GM18505 (cell line): ENCODE measurements around the gene TIMM23B.
"Not testable (repeated sequence)": the region's sequence is repeated elsewhere in the genome, so short reads cannot be mapped to it uniquely, and the experiment has no call there.

Experiments used
- ATAC-seq: cut with Tn5 transposase; IDR thresholded peaks from one replicate; pipeline ENCODE4 v1.9.1; 2021; ENCODE audit not compliant: unreplicated experiment
- POLR2A ChIP-seq: IDR thresholded peaks from 4 replicates; pipeline ENCODE4 v1.6.1; 2011; ENCODE audit warnings: borderline replicate concordance; ENCODE audit not compliant: insufficient read depth, insufficient read length; ENCODE audit errors: extremely low read depth

TIMM23B gene, protein sequence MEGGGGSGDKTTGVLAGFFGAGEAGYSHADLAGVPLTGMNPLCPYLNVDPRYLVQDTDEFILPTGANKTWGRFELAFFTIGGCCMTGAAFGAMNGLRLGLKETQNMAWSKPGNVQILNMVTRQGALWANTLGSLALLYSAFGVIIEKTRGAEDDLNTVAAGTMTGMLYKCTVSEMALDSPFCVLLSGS

DNA sequence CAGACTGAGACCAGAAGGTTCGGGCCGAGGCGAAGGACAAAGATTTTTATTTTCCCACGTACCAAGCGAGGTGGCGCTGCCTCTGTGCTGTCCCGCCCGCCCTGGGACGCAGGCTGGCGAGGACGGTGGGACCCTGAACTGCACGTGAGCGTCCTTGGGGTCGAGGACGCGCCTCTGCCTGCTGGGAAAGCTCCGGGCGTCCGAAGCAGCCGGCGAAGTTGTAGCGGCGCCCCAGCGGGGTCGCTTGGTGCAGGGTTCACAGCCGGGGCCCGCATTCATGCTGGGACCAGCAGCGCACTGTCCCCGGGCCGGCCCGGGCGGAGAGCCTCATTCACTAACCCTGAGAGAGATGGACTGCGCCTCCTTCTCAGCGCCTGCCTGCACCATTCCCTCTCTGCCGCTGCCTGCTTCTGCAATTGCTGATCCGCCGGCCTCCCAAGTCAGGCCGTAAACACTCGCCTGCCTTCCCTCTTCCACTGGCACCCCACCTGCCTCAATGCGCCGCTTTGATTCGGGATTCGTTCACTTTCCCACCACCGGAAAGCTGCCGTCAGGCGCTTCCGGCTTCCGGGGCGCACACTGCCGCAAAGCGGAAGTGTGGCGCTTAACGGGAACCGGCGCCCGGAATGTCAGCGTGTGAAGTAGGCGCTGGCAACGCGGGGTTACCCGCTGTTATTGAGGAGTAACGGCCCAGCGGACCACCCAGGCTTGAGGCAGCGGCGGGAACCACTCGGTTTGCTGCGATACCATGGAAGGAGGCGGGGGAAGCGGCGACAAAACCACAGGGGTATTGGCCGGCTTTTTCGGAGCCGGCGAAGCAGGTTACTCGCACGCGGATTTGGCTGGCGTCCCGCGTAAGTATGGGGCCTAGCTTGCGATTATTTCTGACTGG, at the start of gene TIMM23B, which contains the start of gene PARG:
TIMM23B (plus strand) TSS at position 607 of the 892 bp plus-strand sequence; CDS start at position 749, 142 bp downstream.
PARG (minus strand) TSS at position 581 of the 892 bp plus-strand sequence; CDS start at position 279, 302 bp downstream.
- peak; percentile 76 for ATAC-seq
- peak; percentile 66 for TF ChIP-seq POLR2A

DNA sequence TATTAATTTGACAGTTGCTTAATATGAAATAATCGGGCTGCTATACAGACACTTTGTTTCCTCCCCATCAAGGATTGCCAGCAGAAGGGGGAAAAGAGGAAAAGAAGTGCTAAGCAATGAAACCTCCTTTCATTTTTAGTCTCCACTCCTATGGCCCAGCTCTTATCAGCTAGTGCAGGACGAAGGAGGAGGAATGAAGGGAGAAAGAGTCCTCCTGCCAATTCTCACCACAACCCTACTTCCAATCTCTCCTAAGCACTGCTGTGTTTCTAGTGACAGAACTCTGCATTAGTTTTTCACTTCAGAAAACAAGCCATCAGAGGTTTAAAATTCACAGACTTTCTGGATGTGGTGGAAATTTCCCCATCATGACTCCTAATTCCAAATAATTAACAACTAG, 41.9 kb upstream of the TIMM23B start:
- not testable (repeated sequence) for ATAC-seq

DNA sequence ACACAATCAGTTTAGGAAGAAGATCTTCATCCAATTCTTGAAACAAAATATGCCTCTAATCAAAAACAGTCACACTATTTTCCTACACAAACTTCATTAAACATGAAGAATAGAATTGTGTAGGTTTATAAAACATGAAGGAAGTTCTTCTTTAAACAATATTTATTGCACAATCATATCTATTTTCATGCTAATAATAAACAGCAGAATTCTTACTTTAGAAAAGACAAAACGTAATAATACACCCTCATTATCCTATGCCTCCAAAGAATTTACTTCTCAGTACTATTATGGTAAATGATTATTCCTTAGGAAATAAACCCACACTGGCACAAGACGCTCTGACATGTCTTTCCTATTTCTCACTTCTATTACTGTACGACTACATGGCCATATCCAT, 41.4 kb upstream of the TIMM23B start:
- not testable (repeated sequence) for ATAC-seq

DNA sequence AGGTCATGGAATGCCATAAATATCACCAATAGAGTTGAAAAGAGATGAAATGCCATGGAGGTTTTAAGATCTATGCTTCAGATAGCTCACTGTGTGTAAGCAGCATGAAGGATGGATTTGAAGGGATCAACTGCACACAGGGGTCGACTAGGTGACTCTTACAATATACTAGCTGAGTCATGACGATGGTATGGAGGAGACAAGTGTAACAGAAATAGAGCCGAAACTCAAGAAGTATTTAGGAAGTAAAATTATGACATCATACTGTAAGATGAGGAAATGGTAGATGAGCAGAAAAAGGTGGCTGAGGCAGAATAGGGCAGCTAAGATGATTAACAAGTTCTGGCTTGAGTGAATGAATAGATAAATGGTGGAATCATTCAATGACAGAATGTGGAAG, 38.0 kb upstream of the TIMM23B start:
- ATAC-seq, result not testable (repeated sequence)

DNA sequence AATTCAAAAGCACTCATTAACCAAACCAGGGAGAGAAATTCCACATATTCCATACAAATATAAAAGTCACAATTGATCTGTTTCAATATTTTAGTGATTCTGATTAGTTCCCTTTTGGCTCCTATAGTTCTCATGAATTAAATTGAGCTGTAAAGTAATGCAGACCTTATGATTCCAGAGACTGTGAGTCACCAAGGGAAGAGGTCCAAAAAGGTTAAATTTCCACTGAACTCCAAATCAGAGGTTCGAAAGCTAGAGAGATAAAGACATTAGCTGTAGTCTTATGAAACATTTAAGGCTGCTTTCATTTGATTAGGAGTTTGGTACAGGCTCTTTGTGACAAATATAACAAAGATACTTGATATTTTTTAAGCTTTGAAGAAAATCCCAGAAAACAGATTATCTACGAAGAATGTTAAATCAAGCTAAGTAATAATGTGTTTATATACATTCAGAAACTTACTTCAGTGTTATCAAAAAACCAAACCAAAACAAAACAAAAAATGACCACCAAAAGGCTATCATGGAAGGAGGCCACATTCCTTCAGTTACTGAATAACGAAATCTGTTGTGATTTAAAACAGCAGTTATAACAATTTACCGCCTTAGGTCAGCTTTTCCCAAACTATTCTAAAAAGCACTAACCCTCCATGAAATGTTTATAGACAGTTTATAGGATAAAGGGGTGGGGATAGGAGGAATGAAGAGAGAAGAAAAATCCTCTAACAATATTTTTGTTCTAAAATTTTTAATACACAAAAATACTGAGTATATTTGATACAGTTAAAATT, 33.4 kb upstream of the TIMM23B start:
- not testable (repeated sequence) for ATAC-seq

DNA sequence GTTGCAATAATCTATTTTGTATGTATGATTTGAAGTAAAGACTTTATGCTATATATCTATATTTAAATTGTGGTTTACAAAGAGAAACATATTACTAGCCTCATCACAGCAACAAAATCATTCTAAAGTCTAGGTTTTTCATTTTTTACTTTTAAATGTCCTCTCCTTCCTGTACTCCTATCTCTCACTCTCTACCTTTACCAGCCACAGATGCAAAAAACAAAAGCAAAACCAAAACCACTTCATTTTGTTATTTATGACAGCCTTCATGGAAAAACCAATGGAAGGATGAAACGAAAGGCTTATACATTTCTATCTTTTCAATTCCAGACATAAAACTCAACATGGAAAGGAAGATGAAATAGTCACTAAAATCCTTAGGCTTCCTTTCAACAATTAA, 31.6 kb upstream of the TIMM23B start:
- not testable (repeated sequence) for ATAC-seq

DNA sequence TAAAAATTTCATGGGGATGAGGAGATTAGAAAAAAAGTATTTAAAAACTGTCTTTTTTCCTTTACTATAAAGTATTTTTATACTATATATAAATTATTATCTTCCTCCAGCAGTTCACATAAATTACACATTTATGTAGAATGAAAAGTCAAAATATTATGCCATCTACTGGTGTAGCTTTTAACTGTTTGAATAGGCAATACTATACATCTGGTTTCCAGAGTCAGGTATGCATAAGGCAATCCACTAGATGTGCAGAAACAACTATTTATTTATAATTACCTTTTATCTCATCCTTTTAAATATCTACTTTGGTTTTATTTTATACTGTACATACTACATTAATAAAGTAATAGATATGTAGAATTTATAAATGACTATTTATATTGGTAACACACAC, 25.4 kb upstream of the TIMM23B start:
- not testable (repeated sequence) for ATAC-seq

DNA sequence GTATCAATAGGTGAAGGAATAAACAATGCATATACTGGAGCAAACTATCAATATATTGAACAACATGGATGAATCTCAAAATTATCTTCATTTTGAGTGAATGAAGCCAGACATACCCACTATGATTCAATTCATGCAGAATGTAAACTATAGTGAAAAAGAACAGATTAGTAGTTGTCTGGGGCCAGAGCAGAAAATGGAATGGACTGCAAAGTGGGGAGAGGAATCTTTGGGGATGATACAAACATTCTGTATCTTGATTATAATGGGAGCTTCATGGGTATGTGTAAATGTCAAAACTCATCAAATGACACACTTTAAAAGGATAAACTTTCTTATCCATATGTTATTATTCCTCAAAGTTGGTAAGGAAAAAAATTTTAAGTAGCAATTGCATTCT, 23.9 kb upstream of the TIMM23B start:
- ATAC-seq, result not testable (repeated sequence)

DNA sequence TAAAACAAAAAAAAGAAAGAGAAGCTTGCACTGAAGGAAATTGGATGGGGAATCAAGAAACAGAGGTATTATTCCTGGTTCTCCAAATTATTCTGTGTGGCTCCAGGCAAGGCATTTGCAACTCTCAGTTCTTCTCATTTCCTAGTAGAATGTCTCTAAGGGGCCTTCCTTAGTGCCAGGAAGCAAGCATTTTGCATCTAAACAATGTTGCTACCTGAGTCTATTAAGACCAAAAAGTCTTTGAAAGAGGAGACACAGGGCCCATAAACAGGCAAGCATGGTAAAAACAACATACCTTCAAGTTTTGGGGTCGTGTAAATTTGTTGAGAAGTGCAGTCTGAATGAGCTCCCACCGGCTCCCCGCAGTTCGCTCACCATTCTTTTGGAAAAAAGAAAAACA, 19.8 kb upstream of the TIMM23B start:
- not testable (repeated sequence) for ATAC-seq

DNA sequence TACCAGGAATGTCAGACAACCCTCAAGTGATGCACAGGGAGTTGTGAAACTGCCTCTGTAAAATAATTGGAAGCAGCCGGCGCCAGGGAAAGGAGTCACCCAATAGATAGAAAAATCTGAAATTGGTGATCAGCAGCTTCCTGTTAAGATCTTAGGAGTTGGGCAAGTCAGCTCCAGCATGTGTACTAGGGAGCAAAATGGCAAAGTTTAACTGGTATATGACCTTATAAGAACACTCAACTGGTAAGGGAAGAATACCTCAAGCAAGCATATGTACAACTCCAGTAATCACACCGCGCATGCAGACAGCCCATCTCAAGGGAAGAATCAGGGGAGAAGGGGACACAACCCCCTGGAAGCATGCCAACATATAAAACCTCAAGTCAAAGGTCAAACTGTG, 18.3 kb upstream of the TIMM23B start:
- not testable (repeated sequence) for ATAC-seq

DNA sequence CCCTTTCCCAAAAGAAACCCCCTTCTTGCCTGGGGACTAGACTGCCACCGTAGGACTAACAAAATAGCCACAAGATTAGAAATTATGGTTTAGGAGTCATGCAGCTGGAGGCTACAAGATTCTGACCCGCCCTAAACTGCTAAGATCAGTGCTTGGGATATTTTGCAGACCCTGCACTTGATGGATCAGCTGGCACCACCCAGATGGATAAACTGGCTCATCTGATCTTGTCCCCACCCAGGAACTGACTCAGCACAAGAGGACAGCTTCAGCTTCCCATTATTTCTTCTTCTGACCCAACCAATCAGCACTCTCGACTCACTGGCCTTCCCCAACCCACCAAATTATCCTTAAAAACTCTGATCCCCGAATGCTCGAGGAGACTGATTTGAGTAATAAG, 10.6 kb upstream of the TIMM23B start:
- not testable (repeated sequence) for ATAC-seq

DNA sequence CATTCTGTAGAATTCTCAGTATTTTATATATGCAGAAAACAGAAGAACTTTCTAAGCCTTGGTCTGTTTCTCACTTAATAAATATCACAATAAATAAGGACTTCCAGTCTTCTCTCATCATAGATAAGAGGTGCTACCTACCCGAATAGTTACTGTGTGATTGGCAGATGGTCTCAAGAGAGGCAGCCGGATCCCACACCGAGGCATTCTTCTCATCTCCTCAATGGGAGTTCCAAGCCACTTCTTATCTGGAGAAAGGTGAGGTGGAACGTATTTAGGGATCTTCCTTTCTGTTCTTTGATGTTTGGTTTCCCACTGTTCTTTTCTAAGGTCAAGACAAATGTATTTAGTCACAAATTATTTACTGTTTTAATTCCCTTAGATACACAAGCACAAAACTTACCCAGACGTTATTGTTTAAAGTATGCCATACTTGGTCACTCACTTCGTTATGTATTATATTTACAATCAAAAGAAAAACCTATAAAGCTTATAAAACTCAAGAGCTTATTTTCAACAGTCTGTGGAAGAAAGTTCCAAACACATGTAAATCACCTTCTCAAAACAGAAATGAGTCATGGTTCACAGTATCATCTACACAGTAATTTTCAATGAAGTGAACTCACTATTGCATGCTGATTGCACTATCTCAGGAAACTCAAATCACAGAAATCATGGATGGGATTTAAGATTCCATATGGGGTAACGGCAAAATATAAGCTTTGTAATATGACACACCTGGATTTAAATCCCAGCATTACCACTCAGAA, 9.7 kb upstream of the TIMM23B start:
- not testable (repeated sequence) for ATAC-seq

DNA sequence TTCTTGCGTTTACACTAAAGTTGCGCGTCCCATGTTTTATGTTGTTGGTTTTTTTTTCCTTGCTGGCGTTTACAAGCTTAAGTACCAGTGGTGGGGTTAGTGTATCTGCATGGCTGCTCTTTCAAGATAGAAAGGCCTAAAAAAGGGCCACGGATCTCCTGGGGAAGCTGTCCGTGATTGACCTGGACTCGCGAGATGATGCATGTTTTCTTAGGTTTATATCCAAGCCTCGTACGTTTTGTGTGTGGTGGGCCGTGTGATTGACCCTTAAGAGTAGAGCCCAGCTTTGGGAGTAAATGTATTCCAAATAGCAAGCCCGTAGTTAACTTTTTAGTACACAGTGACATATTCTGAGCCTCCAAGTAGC, 469 bp downstream of the TIMM23B start:
- peak; percentile 3 for ATAC-seq

DNA sequence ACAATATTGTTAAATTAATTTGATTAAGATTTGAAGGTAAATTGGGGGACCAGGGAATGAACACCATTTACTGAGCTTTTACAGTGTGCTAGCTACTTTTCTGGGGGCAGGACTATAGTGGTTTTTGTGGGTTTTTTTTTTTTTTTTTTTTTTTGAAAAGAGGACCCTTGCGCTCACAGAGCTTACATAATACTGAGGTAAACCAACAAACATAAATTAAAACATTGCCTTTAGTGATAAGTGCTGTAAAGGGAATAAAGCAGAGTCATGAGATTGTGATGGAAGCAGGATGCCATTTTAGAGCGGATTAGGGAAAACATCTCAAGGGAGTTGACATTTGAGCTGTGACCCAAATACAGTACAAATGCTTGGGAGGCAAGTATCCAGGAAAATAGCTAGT, 1.8 kb downstream of the TIMM23B start:
- ATAC-seq, result not testable (repeated sequence)

DNA sequence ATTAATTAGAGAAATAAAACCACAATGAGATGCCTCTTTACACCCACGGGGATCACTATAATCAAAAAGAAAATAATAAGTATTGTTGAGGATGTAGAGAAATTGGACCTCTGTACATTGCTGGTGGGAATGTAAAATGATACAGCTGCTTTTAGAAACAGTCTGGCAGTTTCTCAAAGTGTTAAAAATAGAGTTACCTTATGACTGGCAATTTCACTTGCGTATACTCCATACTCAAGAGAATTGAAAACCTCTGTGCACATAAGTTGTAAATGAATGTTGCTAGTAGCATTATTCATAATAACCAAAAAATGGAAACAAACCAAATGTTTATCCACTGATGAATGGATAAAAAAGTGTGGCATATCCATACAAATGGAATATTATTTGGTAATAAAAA, 6.3 kb downstream of the TIMM23B start:
- ATAC-seq, result peak; percentile 66

DNA sequence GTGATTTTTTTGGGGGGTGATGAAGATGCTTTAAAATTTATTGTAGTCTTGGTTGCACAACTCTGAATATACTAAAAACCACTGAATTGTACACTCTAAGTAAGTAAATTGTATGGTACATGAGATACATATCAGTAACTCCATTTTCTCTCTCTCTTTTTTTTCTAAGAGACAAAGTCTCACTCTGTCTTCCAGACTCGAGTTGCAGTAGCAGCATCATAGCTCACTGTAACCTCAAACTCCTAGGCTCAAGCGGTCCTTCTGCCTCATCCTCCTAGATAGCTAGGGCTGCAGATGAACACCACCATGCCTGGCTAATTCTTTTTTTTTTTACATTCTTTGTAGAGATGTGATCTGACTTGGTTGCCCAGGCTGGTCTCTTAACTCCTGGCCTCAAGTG, 6.9 kb downstream of the TIMM23B start:
- not testable (repeated sequence) for ATAC-seq

DNA sequence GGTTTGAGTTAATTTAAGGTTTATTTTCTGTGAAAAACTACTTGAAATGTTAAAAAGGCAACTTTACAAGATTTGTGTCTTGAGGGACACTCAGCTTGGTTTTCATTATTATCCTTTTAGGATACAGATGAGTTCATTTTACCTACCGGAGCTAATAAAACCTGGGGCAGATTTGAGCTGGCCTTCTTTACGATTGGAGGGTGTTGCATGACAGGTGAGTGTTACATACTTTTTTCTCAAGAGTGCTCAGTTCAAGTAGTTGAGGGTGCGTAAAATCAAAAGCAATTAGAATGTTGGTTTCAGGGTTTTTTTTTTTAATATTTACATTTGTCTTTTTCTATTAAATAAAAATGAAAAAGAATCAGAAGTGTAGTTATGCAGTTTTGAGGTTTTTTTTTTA, 10.2 kb downstream of the TIMM23B start:
- not testable (repeated sequence) for ATAC-seq

DNA sequence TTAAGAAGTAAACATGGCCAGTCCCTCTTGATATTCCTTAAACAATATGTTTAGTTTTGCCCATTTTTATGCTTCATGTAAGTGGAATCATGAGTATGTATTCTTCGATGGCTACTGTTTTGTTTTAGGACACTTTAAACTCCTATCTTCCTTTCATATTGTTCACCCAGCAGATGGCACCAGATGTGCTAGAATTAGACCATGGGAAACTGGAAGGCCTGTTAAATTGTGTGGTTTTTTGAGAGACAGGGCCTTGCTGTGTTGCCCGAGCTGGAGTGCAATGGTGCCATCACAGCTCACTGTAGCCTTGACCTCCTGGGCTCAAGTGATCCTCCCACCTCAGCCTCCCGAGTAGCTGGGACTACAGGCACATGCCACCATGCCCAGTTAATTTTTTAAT, 11.3 kb downstream of the TIMM23B start:
- ATAC-seq, result not testable (repeated sequence)

DNA sequence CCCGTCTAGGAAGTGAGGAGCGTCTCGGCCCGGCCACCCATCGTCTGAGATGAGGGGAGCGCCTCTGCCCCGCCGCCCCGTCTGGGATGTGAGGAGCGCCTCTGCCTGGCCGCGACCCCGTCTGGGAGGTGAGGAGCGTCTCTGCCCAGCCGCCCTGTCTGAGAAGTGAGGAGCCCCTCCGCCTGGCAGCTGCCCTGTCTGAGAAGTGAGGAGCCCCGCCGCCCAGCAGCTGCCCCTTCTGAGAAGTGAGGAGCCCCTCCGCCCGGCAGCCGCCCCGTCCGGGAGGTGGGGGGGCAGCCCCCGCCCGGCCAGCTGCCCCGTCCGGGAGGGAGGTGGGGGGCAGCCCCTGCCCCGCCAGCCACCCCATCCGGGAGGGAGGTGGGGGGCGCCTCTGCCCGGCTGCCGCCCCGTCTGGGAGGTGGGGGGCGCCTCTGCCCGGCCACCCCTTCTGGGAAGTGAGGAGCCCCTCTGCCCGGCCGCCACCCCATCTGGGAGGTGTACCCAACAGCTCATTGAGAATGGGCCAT, 28.5 kb downstream of the TIMM23B start:
- ATAC-seq, result not testable (repeated sequence)

DNA sequence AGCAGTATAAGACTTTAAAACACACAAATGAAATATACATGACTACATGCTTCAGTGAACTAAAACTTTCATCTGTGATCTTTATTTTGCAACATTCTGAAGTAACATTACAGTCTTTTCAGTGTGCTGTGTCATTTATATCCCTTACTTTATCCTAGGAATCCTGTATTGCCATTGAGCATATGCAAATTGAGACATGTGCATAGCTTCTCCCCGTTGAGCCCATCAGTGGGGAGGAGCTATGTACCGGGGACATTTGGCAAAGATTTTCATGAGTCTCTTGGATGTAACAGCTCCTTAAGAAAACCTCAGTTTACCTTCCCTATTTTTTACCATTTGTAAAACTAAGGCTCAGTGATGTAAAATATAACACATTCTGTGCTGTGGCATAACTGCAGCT, 29.6 kb downstream of the TIMM23B start:
- ATAC-seq, result not testable (repeated sequence)
